Measurements from ENCODE around the gene STK32B.

DNA sequence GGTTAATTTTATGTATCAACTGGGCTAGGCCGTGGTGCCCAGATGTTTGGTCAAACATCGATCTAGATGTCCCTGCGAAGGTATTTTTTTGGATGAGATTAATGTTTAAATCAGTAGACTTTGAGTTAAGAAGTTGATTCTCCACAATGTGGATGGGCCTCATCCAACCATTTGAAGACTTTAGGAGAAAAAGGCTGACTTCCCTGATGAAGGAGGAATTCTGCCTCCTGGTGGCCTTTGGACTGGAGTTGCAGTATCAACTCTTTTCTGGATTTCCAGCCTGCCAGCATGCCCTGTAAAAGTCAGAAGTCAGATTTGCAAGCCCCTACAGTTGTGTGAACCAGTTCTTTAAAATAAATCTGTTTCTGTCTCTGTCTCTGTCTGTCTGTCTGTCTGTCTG lies 91.4 kb downstream of the STK32B start:
- TF ChIP-seq, protein P1, sequence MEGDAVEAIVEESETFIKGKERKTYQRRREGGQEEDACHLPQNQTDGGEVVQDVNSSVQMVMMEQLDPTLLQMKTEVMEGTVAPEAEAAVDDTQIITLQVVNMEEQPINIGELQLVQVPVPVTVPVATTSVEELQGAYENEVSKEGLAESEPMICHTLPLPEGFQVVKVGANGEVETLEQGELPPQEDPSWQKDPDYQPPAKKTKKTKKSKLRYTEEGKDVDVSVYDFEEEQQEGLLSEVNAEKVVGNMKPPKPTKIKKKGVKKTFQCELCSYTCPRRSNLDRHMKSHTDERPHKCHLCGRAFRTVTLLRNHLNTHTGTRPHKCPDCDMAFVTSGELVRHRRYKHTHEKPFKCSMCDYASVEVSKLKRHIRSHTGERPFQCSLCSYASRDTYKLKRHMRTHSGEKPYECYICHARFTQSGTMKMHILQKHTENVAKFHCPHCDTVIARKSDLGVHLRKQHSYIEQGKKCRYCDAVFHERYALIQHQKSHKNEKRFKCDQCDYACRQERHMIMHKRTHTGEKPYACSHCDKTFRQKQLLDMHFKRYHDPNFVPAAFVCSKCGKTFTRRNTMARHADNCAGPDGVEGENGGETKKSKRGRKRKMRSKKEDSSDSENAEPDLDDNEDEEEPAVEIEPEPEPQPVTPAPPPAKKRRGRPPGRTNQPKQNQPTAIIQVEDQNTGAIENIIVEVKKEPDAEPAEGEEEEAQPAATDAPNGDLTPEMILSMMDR (IDR thresholded peaks at IDR 0.05) = no peak
- no peak for TF ChIP-seq POLR2A (IDR thresholded peaks at IDR 0.05)
